ENCODE data around the gene KISS1. TPM values are rescaled to one million over a fixed set of nuclear protein-coding genes. Genes with fewer than 3 reads are reported as not detected.

KISS1 gene
- total RNA-seq, 1 donor from 2014 or later: 2.7 TPM

DNA sequence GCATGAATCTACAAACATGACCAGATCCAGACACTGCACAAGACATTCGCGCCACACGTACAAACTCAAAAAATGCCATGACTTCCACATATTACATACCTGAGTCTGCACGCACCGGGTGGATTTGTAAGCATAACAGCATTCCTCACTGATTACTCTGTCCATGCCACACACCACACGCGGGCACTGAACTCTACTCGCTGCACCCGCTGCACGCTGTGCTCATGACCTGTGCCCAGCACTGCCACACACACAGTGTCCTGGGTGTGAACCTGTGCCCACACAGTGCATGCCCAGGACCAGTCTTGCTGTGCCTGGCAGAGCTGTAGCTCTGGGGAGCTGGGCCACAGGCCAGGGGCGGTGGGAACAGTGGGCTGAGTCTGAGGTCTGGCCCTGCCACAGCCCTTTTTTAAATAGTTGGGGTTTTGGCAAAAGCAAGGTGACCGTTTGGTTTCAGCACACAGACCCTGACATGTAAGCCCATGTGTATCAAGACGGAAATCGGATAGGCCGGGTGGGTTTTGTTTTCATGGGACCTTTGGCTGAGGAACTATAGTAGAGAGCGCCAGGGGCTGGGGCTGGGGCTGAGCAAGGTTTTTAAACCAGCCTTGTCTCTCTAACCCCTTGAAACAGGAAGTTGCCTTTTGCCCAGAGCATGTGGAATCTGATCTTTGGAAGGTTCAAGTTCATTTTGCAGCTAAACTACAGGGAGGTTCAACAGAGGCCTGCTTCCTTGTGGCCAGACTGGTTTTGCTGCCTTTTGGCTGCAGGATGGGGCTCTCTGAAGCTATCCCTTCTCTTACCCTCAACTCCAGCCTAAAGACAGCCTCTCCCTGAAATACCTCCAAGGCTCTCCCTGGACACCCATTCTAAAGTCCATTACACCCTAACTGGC is 29.8 kb upstream of the KISS1 start:
- peaks cover 27% of the 10 kb centered on the region for H3K27me3 Mint-ChIP-seq (ENCODE audit: low read depth, unreplicated experiment)
- FAIRE-seq: no peak

DNA sequence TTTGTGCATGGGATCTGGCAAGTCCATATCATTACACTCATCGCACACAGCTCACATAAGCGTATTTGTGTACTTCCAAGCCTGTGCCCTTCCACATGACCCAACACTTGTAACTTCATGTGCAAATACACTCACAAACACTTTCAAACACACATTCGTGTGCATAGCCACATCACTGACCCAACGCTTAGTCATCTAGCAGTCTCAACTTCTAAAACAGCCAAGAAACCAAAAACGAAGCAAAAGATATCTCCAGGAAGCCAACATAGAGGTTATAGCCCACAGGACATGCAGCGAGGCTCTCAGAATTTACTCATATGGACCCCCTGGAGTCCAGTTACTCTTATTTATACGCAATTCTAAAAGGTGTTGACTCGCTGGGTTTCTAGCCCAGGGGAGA is 28.4 kb upstream of the KISS1 start:
- no peaks in the 10 kb centered on the region for H3K9me3 ChIP-seq (ENCODE audit: insufficient read depth, low read depth, low read length)
- H2AFZ ChIP-seq (ENCODE audit: low read depth, low read length): no peak overlapping the region
- H3K27me3 Mint-ChIP-seq (ENCODE audit: low read depth, unreplicated experiment): peaks cover 23% of the 10 kb centered on the region
- no peaks in the 10 kb centered on the region for H3K79me2 ChIP-seq (ENCODE audit: insufficient read depth, low read length)
- H3K36me3 Mint-ChIP-seq (ENCODE audit: low read depth, unreplicated experiment): peaks cover 2% of the 10 kb centered on the region
- FAIRE-seq (peak; percentile 37), DNase-seq (ENCODE audit: low read depth) (no peak)
- no peak overlapping the region for H3K27ac ChIP-seq (ENCODE audit: low read depth, low read length)
- no peaks in the 10 kb centered on the region for H3K36me3 ChIP-seq (ENCODE audit: insufficient read depth, low read length)
- no peaks in the 10 kb centered on the region for H4K20me1 ChIP-seq (ENCODE audit: insufficient read depth, low read length)
- no peaks in the 10 kb centered on the region for H3K4me1 Mint-ChIP-seq (ENCODE audit: low read depth, unreplicated experiment)
- no peak overlapping the region for H3K4me3 ChIP-seq (ENCODE audit: insufficient read depth, low read depth, low read length)
- H3K4me2 ChIP-seq (ENCODE audit: low read length): peak overlapping the region; percentile 28
- peaks cover 2% of the 10 kb centered on the region for H3K9me3 Mint-ChIP-seq (ENCODE audit: unreplicated experiment)
- H3K9ac ChIP-seq (ENCODE audit: low read length): no peak overlapping the region
- H3K27me3 ChIP-seq (ENCODE audit: insufficient read depth, low read length): no peaks in the 10 kb centered on the region
- H3K4me3 Mint-ChIP-seq (ENCODE audit: unreplicated experiment): no peak overlapping the region
- no peak overlapping the region for H3K27ac Mint-ChIP-seq (ENCODE audit: unreplicated experiment)
- TF ChIP-seq EZH2 (IDR thresholded peaks at IDR 0.05; ENCODE audit: insufficient read depth, low read length): no peak
- TF ChIP-seq, protein P1, sequence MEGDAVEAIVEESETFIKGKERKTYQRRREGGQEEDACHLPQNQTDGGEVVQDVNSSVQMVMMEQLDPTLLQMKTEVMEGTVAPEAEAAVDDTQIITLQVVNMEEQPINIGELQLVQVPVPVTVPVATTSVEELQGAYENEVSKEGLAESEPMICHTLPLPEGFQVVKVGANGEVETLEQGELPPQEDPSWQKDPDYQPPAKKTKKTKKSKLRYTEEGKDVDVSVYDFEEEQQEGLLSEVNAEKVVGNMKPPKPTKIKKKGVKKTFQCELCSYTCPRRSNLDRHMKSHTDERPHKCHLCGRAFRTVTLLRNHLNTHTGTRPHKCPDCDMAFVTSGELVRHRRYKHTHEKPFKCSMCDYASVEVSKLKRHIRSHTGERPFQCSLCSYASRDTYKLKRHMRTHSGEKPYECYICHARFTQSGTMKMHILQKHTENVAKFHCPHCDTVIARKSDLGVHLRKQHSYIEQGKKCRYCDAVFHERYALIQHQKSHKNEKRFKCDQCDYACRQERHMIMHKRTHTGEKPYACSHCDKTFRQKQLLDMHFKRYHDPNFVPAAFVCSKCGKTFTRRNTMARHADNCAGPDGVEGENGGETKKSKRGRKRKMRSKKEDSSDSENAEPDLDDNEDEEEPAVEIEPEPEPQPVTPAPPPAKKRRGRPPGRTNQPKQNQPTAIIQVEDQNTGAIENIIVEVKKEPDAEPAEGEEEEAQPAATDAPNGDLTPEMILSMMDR (IDR thresholded peaks at IDR 0.05; ENCODE audit: insufficient read depth, low read depth, low read length): no peak
- peaks cover 8% of the 10 kb centered on the region for H3K4me1 ChIP-seq (ENCODE audit: insufficient read depth, low read length)

More for the DNA sequence above, 29.8 kb upstream of the KISS1 start:
- H3K27me3 ChIP-seq (ENCODE audit: insufficient read depth, low read length): no peaks in the 10 kb centered on the region
- no peak overlapping the region for H3K27ac Mint-ChIP-seq (ENCODE audit: unreplicated experiment)
- no peaks in the 10 kb centered on the region for H3K9me3 ChIP-seq (ENCODE audit: insufficient read depth, low read depth, low read length)
- H3K36me3 Mint-ChIP-seq (ENCODE audit: low read depth, unreplicated experiment): no peaks in the 10 kb centered on the region
- no peak overlapping the region for H3K4me2 ChIP-seq (ENCODE audit: low read length)
- H3K79me2 ChIP-seq (ENCODE audit: insufficient read depth, low read length): no peaks in the 10 kb centered on the region
- H3K9me3 Mint-ChIP-seq (ENCODE audit: unreplicated experiment): peaks cover 2% of the 10 kb centered on the region
- no peak overlapping the region for H3K4me3 Mint-ChIP-seq (ENCODE audit: unreplicated experiment)
- H3K4me1 Mint-ChIP-seq (ENCODE audit: low read depth, unreplicated experiment): no peaks in the 10 kb centered on the region
- H3K4me1 ChIP-seq (ENCODE audit: insufficient read depth, low read length): peaks cover 8% of the 10 kb centered on the region
- no peaks in the 10 kb centered on the region for H4K20me1 ChIP-seq (ENCODE audit: insufficient read depth, low read length)
- no peaks in the 10 kb centered on the region for H3K36me3 ChIP-seq (ENCODE audit: insufficient read depth, low read length)
- no peak overlapping the region for H3K4me3 ChIP-seq (ENCODE audit: insufficient read depth, low read depth, low read length)
- peak; percentile 65 for DNase-seq (ENCODE audit: low read depth)
- H3K9ac ChIP-seq (ENCODE audit: low read length): no peak overlapping the region
- no peak overlapping the region for H3K27ac ChIP-seq (ENCODE audit: low read depth, low read length)
- H2AFZ ChIP-seq (ENCODE audit: low read depth, low read length): no peak overlapping the region
- TF ChIP-seq, protein P1 (IDR thresholded peaks at IDR 0.05; ENCODE audit: insufficient read depth, low read depth, low read length): no peak
- TF ChIP-seq EZH2 (IDR thresholded peaks at IDR 0.05; ENCODE audit: insufficient read depth, low read length): no peak

All from astrocyte (in vitro differentiated cells and primary cell).